Epithelial cell of proximal tubule (primary cell): Measurements from ENCODE around the gene FHOD3. TPM values are rescaled to one million over a fixed set of nuclear protein-coding genes. Genes with fewer than 3 reads are reported as not detected.

Source experiments
- DNase-seq: peaks from one replicate; pipeline ENCODE4 v3.0.0-alpha.2; 2011; ENCODE audit warnings: low read depth
- H3K4me3 ChIP-seq: 2 replicates; pipeline ENCODE4 v1.5.1; 2011; ENCODE audit warnings: low read depth, mild to moderate bottlenecking, low read length
- CTCF ChIP-seq: conservative IDR thresholded peaks from 2 replicates; pipeline ENCODE4 v1.5.1; 2012; ENCODE audit warnings: low read depth, mild to moderate bottlenecking, low read length
- total RNA-seq: library from RNA; depleted of rRNA; stranded (reverse); fragments of >200 nt; gene quantifications from 2 replicates; pipeline ENCODE4 v1.2.3, GENCODE V29; 2015

Gene FHOD3
- total RNA-seq, 1 donor from 2014 or later: 27.3 TPM

DNA sequence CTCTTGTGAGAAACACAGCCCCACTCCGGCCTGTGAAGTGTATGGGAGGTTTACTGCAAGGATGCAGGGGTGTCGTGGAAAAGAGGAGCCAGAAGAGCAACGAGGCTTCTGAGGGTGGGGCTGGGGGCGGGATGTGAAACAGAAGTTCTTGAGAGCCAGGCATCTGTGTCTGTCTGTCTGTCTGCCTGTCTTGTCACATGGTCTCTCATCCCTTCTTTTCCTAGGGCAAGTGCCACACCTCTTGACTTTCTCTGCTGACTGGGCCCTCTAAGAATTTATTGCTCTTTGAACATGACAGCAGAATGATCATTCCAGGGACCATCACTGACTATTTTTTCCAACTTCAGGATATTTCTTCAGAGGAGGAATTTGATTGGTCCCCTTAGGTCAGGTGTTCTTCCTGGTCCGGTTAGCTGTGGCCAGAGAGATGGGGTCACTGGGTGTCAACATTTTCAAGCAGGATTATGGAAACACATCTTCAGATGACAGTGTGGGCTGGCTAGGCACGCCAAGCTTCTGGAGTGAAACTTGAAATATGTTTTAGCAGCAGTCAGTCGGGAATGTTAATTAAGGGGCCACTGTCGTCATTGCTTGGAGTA is 131.0 kb downstream of the FHOD3 start:
- H3K4me3 ChIP-seq: no peak overlapping the region
- TF ChIP-seq CTCF: no peak
- no peak for DNase-seq

GRCh38 chr18:36432880-36433555 is 135.5 kb downstream of the FHOD3 start:
- no peak for TF ChIP-seq CTCF
- DNase-seq: no peak
- no peak overlapping the region for H3K4me3 ChIP-seq

GRCh38 chr18:36436387-36436786 is 138.9 kb downstream of the FHOD3 start:
- H3K4me3 ChIP-seq: no peak overlapping the region
- no peak for TF ChIP-seq CTCF
- no peak for DNase-seq

GRCh38 chr18:36440614-36441013 is 143.1 kb downstream of the FHOD3 start:
- TF ChIP-seq CTCF: no peak
- DNase-seq: no peak
- H3K4me3 ChIP-seq: no peak overlapping the region

DNA sequence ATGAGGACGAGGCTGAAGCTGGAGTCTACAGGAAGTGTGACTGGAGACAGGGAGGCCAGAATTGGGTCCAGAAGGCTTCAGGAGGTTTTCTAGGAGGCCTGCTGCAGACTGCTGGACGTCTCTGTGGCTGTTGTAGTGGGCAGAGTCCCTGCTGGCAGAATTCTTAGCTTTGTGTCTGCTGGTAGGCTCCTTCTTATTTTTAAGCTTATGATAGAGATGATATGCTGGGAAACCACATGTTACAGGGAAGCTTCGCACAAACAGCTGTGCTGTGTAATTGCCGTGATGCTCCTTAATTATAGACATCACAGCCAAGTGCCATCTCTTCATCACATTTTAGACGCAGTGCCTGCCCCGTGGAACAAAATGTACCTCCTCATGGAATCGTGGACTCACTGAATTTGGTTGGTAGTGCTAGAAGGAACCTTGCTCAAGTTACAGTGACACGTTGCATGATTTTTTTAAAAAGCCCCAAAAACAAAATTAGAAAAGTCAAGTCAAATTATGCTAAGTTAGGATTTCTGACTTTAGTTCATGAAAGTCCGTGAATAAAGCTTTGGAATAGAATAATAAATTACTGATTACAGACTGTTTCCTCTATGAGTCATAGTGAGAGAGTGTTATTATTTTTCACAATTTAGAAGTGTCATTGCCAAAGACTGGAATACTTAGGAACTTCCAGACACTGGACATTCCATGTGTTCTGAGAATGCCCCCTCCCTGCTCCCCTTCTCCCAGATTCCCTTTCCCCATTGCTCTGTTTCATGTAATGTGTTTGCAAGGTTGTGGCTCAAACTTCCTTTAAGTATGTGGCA is 144.1 kb downstream of the FHOD3 start:
- peak; percentile 81 for DNase-seq
- peak overlapping the region; percentile 1 for H3K4me3 ChIP-seq
- no peak for TF ChIP-seq CTCF

GRCh38 chr18:36442717-36443116 is 145.2 kb downstream of the FHOD3 start:
- H3K4me3 ChIP-seq: no peak overlapping the region
- no peak for DNase-seq
- TF ChIP-seq CTCF: no peak
